Fibroblast of mammary gland (primary cell): ENCODE measurements around the gene SEPTIN10.

ENCODE experiments used
- DNase-seq: peaks from one replicate; pipeline ENCODE4 v3.0.0-alpha.2; 2010; ENCODE audit warnings: low read depth
- H3K4me3 ChIP-seq: 2 replicates; pipeline ENCODE4 v1.5.1; 2011; ENCODE audit warnings: low read depth, mild to moderate bottlenecking, low read length, moderate library complexity; ENCODE audit not compliant: control insufficient read depth
- TF ChIP-seq, protein P1 (sequence below): conservative IDR thresholded peaks from 2 replicates; pipeline ENCODE4 v1.5.1; 2011; ENCODE audit warnings: low read depth, low read length, inconsistent platforms; ENCODE audit not compliant: control insufficient read depth, insufficient read depth

SEPTIN10 gene

GRCh38 chr2:109527079-109527478 is 86.7 kb downstream of the SEPTIN10 start:
- TF ChIP-seq, protein P1, sequence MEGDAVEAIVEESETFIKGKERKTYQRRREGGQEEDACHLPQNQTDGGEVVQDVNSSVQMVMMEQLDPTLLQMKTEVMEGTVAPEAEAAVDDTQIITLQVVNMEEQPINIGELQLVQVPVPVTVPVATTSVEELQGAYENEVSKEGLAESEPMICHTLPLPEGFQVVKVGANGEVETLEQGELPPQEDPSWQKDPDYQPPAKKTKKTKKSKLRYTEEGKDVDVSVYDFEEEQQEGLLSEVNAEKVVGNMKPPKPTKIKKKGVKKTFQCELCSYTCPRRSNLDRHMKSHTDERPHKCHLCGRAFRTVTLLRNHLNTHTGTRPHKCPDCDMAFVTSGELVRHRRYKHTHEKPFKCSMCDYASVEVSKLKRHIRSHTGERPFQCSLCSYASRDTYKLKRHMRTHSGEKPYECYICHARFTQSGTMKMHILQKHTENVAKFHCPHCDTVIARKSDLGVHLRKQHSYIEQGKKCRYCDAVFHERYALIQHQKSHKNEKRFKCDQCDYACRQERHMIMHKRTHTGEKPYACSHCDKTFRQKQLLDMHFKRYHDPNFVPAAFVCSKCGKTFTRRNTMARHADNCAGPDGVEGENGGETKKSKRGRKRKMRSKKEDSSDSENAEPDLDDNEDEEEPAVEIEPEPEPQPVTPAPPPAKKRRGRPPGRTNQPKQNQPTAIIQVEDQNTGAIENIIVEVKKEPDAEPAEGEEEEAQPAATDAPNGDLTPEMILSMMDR, result no peak
- H3K4me3 ChIP-seq, result no peak overlapping the region

DNA sequence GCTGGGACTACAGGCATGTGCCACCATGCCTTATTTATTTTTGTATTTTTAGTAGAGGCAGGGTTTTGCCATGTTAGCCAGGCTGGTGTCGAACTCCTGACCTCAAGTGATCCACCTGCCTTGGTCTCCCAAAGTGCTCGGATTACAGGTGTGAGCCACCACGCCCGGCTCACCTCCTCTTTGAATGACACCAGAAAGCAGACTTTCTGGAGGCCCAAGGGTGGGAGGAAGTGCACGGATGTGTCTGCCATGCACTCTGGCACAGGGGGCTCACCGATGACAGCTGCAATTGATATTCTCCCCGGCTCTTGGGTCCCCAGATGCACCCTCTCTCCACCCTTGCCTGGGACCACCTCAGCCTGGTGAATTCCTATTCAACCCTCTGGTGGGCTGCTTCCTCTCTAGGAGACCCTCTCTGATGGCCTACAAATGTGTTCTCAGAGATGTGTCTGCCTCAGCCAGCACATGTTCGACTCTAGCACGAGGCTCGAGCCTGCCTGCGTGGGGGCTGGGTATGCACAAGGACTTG is 87.3 kb downstream of the SEPTIN10 start:
- H3K4me3 ChIP-seq, result no peak overlapping the region
- TF ChIP-seq, protein P1, result no peak
- DNase-seq, result no peak

More at GRCh38 chr2:109527079-109527478, 86.7 kb downstream of the SEPTIN10 start:
- no peak for DNase-seq

DNA sequence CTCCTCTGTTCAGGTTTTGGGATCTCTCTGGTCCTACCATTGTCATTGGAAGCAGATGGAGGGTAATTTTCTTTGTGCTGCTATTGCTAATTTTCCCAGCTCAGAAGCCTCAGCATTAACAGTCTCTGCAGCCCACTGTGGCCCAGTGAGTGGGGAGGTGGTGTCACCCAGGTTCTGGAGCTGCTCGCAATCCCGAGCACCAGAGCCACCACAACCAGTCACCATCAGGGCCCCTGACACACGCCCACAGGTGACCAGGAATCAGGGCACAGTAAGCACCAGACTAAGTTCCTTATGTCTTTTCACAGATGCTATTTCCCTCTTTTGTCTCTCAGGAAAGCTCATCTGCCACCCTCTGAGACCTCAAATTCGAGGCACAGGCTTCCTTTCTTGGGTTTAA is 87.9 kb downstream of the SEPTIN10 start:
- DNase-seq, result no peak
- TF ChIP-seq, protein P1, result no peak
- H3K4me3 ChIP-seq, result no peak overlapping the region

- H3K4me3 ChIP-seq, result no peak overlapping the region
- no peak for DNase-seq
- TF ChIP-seq, protein P1, result no peak
Observed at GRCh38 chr2:109523536-109524361, 90.0 kb downstream of the SEPTIN10 start.

GRCh38 chr2:109523121-109523520 is 90.6 kb downstream of the SEPTIN10 start:
- no peak overlapping the region for H3K4me3 ChIP-seq
- TF ChIP-seq, protein P1, result no peak
- DNase-seq, result no peak

GRCh38 chr2:109522063-109522374 is 91.7 kb downstream of the SEPTIN10 start:
- TF ChIP-seq, protein P1, result no peak
- DNase-seq, result no peak
- no peak overlapping the region for H3K4me3 ChIP-seq
